BE2C (cell line): ENCODE measurements around the gene EXD2.
"Not testable (repeated sequence)": the region's sequence is repeated elsewhere in the genome, so short reads cannot be mapped to it uniquely, and the experiment has no call there.

Experiments used
- DNase-seq: peaks from one replicate; pipeline ENCODE4 v3.0.0-alpha.2; 2020
- H3K27me3 ChIP-seq: fragments of 250-450 bp; sonication (Bioruptor Pico); 2 replicates; pipeline ENCODE4 v1.5.1; 2020; ENCODE audit warnings: mild to moderate bottlenecking
- H3K36me3 ChIP-seq: fragments of 250-450 bp; sonication (Bioruptor Pico); 2 replicates; pipeline ENCODE4 v1.5.1; 2020; ENCODE audit warnings: mild to moderate bottlenecking
- H3K4me1 ChIP-seq: fragments of 250-450 bp; sonication (Bioruptor Pico); 2 replicates; pipeline ENCODE4 v1.5.1; 2020
- H3K4me3 ChIP-seq: 2 replicates; pipeline ENCODE4 v1.5.1; 2011; ENCODE audit warnings: low read depth, low read length
- H3K9me3 ChIP-seq: fragments of 250-450 bp; sonication (Bioruptor Pico); 2 replicates; pipeline ENCODE4 v1.5.1; 2020
- TF ChIP-seq, protein P1 (sequence below): IDR thresholded peaks from 2 replicates; pipeline ENCODE4 v1.5.1; 2012; ENCODE audit warnings: mild to moderate bottlenecking, low read depth, low read length

Gene EXD2

DNA sequence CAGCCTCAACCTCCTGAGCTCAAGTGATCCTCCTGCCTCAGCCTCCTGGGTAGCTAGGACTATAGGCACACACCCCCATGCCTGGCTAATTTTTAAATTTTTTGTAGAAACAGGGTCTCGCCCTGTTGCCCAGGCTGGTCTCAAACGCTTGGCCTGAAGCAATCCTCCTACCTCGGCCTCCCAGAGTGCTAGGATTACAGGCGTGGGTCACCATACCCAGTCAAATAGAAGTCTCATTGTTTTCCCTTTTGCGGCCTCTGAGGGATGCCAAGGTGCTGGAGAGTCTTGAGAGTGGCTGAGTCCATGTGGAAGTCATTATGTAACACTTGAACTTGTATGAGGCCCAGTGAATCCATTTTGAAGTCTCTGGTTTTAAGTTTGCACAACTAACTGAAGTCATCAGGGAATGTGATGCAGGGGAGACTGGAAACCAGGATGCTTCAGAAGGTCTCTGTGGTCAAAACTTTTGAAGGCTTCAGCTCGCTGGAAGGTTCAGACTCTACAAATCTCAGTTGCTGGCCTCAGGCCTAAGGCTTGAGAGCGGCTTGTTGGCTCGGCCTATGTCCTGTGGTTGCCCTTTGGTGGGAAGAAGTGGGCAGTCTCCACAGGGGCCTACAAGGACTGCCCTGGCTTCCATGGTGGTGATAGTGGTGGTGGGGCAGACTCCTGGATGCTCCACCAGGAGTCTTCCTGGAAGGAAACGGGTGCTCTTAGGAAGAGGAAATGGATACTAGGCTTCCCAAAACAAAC, 97.8 kb downstream of the EXD2 start:
- TF ChIP-seq, protein P1, sequence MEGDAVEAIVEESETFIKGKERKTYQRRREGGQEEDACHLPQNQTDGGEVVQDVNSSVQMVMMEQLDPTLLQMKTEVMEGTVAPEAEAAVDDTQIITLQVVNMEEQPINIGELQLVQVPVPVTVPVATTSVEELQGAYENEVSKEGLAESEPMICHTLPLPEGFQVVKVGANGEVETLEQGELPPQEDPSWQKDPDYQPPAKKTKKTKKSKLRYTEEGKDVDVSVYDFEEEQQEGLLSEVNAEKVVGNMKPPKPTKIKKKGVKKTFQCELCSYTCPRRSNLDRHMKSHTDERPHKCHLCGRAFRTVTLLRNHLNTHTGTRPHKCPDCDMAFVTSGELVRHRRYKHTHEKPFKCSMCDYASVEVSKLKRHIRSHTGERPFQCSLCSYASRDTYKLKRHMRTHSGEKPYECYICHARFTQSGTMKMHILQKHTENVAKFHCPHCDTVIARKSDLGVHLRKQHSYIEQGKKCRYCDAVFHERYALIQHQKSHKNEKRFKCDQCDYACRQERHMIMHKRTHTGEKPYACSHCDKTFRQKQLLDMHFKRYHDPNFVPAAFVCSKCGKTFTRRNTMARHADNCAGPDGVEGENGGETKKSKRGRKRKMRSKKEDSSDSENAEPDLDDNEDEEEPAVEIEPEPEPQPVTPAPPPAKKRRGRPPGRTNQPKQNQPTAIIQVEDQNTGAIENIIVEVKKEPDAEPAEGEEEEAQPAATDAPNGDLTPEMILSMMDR: no peak
- Histone ChIP-seq H3K9me3 (no peaks in the 10 kb centered on the region), H3K4me1 (peaks cover 14% of the 10 kb centered on the region), H3K4me3 (no peak overlapping the region), H3K36me3 (no peaks in the 10 kb centered on the region), H3K27me3 (no peaks in the 10 kb centered on the region)
- no peak for DNase-seq

DNA sequence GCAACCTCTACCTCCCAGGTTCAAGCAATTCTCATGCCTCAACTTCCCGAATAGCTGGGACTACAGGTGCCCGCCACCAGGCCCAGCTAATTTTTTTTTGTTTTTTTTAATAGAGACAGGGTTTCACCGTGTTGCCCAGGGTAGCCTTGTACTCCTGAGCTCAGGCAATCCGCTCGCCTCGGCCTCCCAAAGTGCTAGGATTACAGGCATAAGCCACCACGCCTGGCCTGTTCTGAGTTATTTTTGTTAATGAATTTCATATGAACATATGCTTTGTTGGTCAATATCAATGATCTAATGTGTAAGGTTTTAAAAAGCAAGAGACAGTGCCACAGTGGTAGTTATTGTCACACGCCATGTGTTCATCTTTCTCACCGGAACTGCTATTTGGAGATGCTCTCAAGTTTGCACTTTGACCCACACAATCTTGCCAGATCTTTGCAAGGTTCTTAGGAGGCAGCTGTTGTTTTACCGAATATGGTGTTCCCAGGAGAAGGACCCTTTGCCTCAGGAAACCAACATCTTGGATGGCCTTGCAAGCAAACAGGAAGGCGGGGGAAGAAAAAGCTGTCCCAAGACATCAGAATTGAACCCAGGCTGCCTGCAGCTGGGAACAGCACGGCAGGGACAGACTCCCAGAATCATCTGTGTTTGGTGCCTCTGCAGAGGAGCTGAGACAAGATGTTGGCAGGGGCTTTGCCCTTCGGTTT, 98.7 kb downstream of the EXD2 start:
- no peaks in the 10 kb centered on the region for H3K36me3 ChIP-seq

DNA sequence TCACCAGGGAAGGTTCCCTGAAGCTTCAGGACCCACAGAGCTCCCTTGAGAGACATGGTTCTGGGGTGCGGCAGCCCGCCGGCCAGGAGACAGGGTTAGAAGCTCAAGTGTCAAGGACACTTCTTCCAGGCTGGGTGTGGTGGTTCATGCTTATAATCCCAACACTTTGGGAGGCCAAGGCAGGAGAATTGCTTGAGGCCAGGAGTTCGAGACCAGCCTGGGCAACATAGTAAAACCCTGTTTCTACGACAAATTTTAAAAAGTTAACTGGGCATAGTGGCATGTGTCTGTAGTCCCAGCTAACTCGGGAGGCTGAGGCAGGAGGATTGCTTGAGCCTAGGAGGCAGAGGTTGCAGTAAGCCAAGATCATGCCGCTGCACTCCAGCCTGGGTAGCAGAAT, 99.6 kb downstream of the EXD2 start:
- H3K9me3 ChIP-seq, DNase-seq, H3K27me3 ChIP-seq, H3K36me3 ChIP-seq, H3K4me3 ChIP-seq: not testable (repeated sequence)
- H3K4me1 ChIP-seq: peaks cover 14% of the 10 kb centered on the region

More for the DNA sequence above, 98.7 kb downstream of the EXD2 start:
- no peak for DNase-seq
- TF ChIP-seq, protein P1: no peak
- Histone ChIP-seq H3K27me3 (no peaks in the 10 kb centered on the region), H3K9me3 (no peaks in the 10 kb centered on the region), H3K4me3 (no peak overlapping the region), H3K4me1 (peaks cover 14% of the 10 kb centered on the region)

DNA sequence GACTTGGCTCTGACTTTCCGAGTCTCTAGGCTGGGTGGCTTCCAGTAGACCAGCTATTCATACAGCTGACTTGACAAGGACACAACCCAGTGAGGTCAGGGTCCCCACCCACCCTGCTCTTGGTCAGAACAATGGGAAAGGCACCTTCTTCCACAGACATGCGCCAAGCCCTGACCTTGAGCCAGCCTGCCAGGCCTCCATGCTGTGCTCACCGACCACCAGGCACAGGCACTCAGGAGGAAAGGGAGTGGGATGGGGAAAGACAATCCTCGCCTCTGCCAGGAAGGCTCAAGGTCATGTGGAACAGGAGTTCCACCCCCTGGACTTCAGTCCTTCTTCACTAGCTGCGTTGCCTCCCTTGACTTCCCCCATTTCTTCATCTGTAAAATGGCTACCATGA, 100.1 kb downstream of the EXD2 start:
- H3K4me1 ChIP-seq: peaks cover 14% of the 10 kb centered on the region
- DNase-seq: no peak
- H3K9me3 ChIP-seq: no peaks in the 10 kb centered on the region
- H3K4me3 ChIP-seq: no peak overlapping the region
- TF ChIP-seq, protein P1: no peak
- H3K27me3 ChIP-seq: no peaks in the 10 kb centered on the region
- no peaks in the 10 kb centered on the region for H3K36me3 ChIP-seq

DNA sequence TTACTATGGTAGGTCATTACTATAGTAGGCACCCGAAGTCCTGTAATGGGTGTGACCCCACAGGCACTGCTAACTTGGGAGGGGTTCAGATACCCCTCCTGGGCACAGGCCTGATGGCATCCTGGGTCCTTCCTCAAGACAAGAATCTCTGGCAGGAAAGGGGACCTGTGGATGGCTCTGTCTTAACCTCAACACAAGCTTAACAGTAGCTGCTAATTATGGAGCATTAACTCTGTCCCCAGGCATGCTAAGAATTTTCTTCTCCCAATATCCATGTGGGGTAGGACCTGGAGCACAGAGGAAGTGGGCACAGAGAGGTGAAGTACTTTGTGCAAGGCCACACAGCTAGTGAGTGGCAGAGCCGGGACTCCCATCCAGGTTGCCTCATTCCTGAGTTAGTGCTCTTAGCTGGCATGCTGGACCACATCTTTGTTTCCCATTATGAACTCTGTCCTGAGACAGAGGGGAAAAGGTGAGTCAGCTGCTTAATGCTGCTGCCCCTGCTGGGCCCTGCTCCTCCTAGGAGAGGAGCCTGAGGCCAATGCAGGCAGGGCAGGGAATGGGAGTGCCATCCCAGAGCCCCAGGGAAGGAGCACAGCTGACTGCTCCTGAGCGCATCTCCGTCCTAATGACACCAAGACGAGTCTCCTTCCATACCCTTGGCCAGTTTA, 100.7 kb downstream of the EXD2 start:
- Histone ChIP-seq H3K36me3 (no peaks in the 10 kb centered on the region), H3K9me3 (no peaks in the 10 kb centered on the region), H3K27me3 (no peaks in the 10 kb centered on the region), H3K4me3 (no peak overlapping the region), H3K4me1 (peaks cover 11% of the 10 kb centered on the region)
- DNase-seq: no peak
- TF ChIP-seq, protein P1: no peak
